NOMO-1 (cell line): ENCODE measurements around the gene COG6.

Experiments
- DNase-seq, 2 experiments: peaks; one replicate each; lab custom pipeline; 2025; ENCODE audit not compliant: unreplicated experiment in 2 of 2; lab: John Stamatoyannopoulos, UW

Gene COG6

GRCh38 chr13:39767791-39768517, 112.5 kb downstream of the COG6 start:
- DNase-seq: no peak

GRCh38 chr13:39768962-39769361, 113.5 kb downstream of the COG6 start:
- DNase-seq: no peak

DNA sequence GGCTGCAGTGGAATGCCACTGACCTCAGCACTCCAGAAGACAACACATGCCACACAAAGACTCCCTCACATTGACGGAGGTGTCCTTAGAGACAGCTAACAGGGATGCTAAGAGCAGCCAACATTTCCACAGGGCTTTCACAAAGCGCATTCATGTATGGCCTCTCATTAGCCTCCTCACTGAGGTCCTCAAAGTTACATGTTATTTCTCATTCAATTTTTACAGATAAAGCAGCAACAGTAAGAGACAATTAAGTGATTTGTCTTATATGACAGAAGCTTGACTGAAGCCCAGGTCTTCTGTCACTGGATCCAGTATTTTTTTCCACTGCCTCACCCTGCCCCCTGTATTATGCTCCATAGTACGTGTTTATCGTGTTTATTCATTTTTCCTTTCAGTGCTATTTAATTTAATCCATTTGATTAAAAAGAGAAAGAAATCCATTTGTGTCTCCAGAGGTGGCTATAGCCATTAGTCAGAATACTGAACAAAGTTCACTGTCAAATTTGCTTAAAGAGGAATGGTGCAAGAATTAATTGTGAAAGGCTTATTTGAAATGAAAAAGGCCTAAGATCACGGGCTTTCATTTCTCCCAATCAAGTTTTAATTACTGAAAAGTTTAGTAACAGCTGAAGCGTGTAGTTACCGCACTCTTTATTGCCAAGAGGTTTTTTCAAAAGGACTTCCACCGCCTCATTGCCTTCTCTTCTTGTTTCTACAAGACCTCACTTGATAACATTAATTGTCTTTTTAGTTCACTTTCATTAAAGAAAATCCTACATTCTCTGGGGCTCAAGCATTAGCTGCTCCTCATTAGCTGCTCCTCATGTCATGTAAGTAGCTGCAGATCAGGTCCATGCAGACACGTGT, 115.0 kb downstream of the COG6 start:
- no peak for DNase-seq

- no peak for DNase-seq
Observed at GRCh38 chr13:39773833-39774232, 118.4 kb downstream of the COG6 start.

DNA sequence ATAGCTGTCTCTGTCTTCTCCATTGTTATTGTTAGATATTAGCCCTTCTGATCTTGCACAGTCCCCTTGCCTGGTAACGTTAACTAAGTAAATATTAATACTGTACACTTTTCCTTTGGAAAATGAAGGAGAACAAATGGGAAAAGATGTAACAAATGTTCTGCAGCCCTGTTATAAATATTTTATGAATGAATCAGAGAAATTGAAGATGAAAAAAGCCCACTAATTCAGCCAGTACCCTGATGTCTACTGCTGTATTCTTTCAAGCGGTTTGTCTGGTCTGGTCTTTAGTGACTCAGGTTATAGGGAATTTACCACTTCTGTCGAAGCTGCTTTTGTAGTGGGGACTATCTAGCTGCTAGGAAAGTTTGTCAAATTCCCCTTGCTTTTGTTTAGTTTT, 121.0 kb downstream of the COG6 start:
- DNase-seq: no peak

- DNase-seq: no peak
Observed at GRCh38 chr13:39777021-39777420, 121.6 kb downstream of the COG6 start.

DNA sequence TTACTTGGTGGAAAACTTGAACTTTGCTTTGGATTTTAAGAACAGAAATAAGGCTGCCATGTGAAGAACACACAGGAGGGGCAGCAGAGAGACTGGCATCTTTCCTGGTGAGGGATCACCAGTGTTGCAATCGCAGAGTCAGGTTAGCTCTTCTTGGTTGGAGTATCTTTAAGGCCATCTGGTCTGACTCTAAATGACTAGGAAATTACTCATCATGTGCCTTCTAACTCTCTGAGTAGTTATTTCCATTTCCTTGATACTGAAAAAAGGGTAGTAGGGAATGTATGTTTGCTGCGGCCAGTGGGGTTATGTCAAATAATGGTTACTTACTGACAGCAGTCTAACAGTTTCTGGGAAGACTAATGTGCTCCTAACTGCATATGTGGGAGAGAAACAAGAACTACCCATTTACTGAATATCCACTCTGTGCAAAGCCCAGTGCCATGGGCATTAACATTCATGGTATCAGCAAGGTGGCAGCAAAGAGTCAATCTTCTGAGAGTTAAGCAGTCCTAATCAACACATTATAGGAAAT, 122.1 kb downstream of the COG6 start:
- no peak for DNase-seq

DNA sequence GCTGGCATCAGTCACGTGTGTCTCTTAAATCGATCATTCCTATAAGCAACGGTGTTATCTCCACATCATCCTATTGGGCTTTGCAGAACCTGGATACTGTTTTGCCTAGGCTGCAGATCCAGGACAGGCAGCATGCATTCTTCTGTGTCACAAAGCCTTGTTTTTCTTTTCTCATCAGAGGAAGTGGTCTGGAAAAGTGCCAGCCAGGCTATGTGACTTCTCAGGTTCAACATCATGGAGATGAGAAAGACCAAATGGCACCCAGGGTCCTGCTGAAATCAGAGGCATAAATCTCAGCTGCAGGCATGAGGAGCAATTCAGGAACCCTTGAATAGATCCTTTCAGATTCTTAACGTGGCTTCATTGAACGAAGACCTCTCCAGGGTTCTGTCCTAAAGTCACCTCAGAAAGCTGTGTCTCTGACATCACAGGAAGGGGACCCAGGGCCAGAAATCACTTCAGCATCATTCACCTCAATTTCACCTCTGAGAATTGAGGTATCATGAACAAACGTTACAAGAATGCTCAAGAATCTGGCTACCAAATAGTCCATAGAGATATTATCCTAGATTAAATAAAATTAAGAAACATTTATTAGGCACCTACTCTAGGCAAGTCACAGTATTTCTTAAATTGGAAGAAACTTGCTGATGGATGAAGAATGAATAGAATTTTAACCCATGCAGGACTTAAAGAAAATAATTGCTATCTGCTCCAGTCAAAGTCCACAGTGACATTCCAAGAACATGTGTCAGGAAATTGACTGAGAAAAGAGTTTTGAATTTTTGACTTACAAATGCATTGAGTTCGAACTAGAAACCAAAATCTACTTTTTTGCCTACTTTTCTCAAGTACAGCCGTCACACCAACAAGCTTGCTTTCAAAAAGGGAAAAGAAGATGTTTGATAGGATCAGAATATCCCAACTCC, 124.1 kb downstream of the COG6 start:
- DNase-seq: no peak

- no peak for DNase-seq
Observed at GRCh38 chr13:39780711-39781110, 125.2 kb downstream of the COG6 start.

- DNase-seq: no peak
Observed at GRCh38 chr13:39781381-39781780, 125.9 kb downstream of the COG6 start.

DNA sequence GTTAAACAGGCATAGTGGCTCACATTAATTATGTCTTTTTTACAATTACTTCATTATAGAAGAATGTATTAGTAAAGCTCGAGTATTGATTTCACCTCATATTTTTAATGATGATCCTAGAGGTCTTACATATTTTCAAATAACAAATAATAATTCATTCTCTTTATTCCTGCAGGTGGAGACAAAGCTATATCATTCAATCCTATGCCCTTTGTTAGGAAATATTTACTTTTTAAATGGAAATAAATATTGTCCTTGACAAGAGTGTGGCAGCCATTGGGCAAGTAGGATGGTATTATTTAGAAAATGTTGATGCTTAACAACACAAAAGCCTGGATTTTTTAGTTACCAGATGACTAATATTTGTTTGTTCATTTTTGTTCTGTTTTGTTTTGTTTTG, 127.6 kb downstream of the COG6 start:
- DNase-seq: no peak

GRCh38 chr13:39784347-39784746, 128.9 kb downstream of the COG6 start:
- DNase-seq: no peak

GRCh38 chr13:39786091-39786490, 130.6 kb downstream of the COG6 start:
- DNase-seq: no peak

GRCh38 chr13:39787086-39787487, 131.6 kb downstream of the COG6 start:
- DNase-seq: no peak

DNA sequence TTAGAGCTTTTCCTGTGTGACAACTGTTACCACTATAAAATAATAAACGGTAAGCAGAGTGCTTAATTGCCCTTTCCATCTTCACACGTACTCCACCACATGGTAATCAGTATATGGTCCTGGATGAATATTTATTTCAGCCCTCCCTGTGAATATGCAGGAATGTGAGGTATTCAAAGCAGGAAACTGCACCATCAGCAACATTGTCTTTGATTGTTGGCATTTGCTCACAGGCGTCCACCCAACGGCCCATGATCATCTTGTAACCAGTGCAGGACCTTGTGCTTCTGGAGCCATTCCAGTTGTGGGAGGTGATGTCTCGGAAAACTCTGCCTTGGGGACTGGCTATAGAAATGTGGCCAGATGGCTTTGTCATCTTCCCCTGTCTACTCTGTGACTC, 132.6 kb downstream of the COG6 start:
- DNase-seq: no peak

GRCh38 chr13:39789451-39789850, 134.0 kb downstream of the COG6 start:
- no peak for DNase-seq
